ENCODE data around the gene PTTG1. TPM values are rescaled to one million over a fixed set of nuclear protein-coding genes. Genes with fewer than 3 reads are reported as not detected.

Gene PTTG1
- total RNA-seq, 1 experiment from 2014 or later: 183 TPM

- no TSS peak for BruUV-seq (replicated peaks)
- Histone ChIP-seq H3K4me1 (ENCODE audit: control insufficient read depth in 1 of 2, insufficient read depth in 2 of 2, low read length in 2 of 2) (no peaks in the 10 kb centered on the region), H3K4me2 (ENCODE audit: low read length) (no peak overlapping the region), H3K79me2 (ENCODE audit: insufficient read depth, low read length) (no peaks in the 10 kb centered on the region), H3K9ac (ENCODE audit: low read length) (no peak overlapping the region), H2AFZ (ENCODE audit: low read depth, low read length, poor library complexity, severe bottlenecking) (no peak overlapping the region), H3K4me3 (replicated peaks in 1 of 2; ENCODE audit: low read depth in 1 of 2, low read length in 2 of 2) (no peak overlapping the region), H3K27ac (ENCODE audit: low read depth, low read length) (no peak overlapping the region), H3K36me3 (ENCODE audit: control insufficient read depth in 1 of 2, insufficient read depth in 2 of 2, low read length in 2 of 2) (no peaks in the 10 kb centered on the region), H3K27me3 (ENCODE audit: insufficient read depth, low read length) (peaks cover 14% of the 10 kb centered on the region), H4K20me1 (ENCODE audit: insufficient read depth) (no peaks in the 10 kb centered on the region), H3K9me2 (ENCODE audit: insufficient read depth) (no peaks in the 10 kb centered on the region), H3K9me3 (ENCODE audit: control insufficient read depth in 1 of 2, insufficient read depth in 1 of 2, low read depth in 1 of 2, low read length in 2 of 2) (no peaks in the 10 kb centered on the region)
- TF ChIP-seq, protein P1, sequence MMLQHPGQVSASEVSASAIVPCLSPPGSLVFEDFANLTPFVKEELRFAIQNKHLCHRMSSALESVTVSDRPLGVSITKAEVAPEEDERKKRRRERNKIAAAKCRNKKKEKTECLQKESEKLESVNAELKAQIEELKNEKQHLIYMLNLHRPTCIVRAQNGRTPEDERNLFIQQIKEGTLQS (IDR thresholded peaks at IDR 0.05): no peak
- TF ChIP-seq, protein P2, sequence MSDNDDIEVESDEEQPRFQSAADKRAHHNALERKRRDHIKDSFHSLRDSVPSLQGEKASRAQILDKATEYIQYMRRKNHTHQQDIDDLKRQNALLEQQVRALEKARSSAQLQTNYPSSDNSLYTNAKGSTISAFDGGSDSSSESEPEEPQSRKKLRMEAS (IDR thresholded peaks at IDR 0.05): no peak
- TF ChIP-seq YY1 (IDR thresholded peaks at IDR 0.05; ENCODE audit: extremely low read depth, insufficient replicate concordance, low read depth, low read length) (no peak), CTCF (IDR thresholded peaks at IDR 0.05 in 2 of 3, conservative IDR thresholded peaks at IDR 0.05 in 1 of 3; ENCODE audit: borderline replicate concordance in 1 of 3, insufficient read depth in 1 of 3, low read depth in 2 of 3, low read length in 2 of 3) (no peak), FOSL1 (IDR thresholded peaks at IDR 0.05; ENCODE audit: low read depth) (no peak), ELF1 (IDR thresholded peaks at IDR 0.05; ENCODE audit: borderline replicate concordance, low read depth) (no peak), TCF7L2 (IDR thresholded peaks at IDR 0.05; ENCODE audit: borderline replicate concordance, extremely low read depth, insufficient read depth, insufficient read length) (no peak), SRF (IDR thresholded peaks at IDR 0.05; ENCODE audit: low read depth) (no peak), CBX3 (IDR thresholded peaks at IDR 0.05; ENCODE audit: low read depth) (no peak), EZH2 (IDR thresholded peaks at IDR 0.05) (no peak), EZH2phosphoT487 (IDR thresholded peaks at IDR 0.05; ENCODE audit: borderline replicate concordance) (no peak), RAD21 (IDR thresholded peaks at IDR 0.05; ENCODE audit: low read depth) (no peak), POLR2AphosphoS5 (IDR thresholded peaks at IDR 0.05; ENCODE audit: low read depth, low read length) (no peak)
- POLR2A ChIA-PET: no interaction called here
- DNase-seq (ENCODE audit: low read depth, low spot score) (no peak), ATAC-seq (no peak)
- RAD21 ChIA-PET (ENCODE audit: low non-redundant PET in 1 of 2, low total read pairs in 2 of 2, uncharacterized antibody in 2 of 2, unreplicated experiment in 2 of 2): no interaction called here
- intact Hi-C loops (cut with micrococcal nuclease): no loop called here
- CTCF ChIA-PET: no interaction called here
These were observed 50.1 kb downstream of the PTTG1 start for GRCh38 chr5:160471761-160472160.
